ENCODE measurements around the gene SESN1.

Gene SESN1

DNA sequence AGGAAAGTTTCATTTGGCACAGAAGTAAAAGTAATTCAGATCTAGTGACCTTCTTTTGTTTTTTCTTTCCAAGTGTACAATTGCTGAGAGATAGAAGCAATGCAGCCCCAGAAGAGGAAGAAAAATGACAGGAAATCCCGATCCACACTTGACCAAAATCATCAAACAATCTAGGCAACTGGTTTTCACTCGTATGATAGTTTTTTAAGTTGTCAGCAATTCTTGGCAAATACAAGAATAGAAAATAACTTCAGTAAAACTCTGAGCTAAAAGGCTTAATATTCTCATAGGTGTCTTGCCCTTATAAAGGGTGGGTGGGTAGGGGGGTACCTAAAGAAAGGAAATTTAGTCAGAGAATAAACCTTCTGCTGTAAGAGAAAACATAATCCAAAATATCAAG lies 36.0 kb downstream of the SESN1 start:
- no peak for DNase-seq

DNA sequence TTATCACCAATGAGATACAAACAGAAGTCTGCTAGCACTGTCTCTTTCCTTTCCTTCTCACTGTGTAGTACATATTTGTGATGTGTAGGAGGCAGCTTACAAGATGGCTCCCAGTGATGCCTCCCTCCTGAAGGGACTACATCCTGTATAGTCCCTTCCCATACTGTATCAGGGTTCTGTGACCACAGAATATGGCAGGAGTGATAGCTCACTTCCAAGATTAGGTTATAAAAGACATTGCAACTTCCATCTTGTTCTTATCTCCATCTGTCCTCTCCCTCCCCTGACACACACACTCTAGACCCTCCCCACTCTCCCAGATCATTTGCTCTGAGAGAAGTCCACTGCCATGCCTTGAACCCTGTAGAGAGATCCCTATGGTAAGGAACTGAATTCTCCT lies 38.0 kb downstream of the SESN1 start:
- DNase-seq = no peak

DNA sequence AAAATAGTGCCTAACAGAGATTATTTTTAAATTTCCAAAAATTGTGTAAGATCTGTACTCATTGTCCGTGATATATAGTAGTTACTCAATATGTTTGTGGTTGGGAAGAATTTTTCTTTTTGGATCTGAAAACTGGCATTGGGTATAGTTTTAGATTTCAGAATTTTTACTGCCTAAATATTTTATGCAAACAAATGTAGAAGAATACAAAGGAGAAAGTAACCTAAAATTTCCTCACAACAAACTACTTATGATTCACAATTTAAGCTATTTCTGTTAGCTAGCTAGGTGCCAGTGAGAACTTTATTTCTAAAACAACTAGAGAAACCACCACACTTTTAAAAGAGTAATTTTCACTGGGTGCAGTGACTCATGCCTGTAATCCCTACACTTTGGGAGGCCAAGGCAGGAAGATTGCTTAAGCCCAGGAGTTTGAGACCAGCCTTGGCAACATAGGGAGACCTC lies 38.8 kb downstream of the SESN1 start:
- DNase-seq = no peak

DNA sequence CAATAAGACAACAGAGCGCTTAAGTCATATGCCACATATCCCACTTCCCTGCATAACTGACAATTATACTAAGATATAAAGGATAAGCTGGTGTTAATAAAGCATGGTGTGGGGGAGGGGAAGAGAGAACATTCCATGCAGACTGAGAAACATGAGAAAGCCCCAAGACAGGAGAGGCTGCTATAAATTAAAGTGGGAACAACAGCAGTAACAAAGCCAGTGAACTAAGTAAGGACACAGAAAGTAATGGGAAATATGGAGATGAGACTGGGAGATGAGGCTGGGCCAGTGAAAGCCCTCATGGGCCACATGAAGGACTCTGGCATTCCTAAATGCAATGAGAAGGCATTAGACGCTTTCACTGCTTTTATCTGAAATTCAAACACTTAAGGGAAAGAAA lies 41.3 kb downstream of the SESN1 start:
- DNase-seq = no peak

DNA sequence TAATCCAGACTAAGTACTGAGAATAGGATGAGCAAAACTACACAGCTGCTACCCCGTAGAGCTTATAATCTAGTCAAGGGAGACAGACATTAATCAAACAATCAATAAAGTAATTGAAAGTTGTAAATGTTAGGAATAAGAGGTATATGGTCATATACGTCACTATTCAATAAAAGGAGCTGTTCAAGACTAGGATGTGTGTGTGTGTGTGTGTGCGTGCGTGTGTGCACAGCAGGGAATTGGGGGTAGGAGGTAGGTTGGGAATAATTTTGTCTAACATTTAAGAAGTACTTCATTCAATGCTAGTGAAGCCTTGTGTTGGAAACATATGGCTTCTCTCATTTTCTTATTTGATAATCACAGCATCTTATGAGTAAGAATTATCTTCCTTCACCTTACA lies 41.8 kb downstream of the SESN1 start:
- no peak for DNase-seq

DNA sequence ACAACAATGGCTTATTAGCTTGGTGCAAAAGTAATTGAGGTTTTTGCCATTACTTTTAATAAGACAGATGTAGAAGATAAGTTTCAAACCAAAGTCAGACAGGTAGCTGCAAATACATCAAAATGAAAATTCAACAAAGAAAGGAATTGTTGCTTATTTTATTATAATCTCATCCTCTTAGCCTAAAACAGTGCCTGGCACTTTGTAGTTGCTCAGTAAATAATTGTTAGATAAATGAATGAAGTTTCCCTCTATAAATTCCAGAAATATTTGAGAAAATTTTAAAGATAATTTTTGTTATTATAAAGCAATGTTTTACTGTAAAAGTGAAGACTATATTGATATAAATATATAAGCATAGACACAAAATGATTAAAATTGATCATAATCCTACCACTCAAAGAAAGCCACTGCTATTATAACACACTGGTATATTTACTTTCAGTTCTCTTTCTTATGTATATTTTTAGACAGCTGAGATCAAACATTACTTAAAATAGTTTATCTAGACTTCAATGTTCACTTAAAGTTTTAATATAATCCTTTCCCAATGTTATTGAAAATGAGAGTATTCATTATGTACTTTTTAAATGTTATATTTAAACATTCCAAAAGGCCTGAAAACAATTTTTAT lies 42.5 kb downstream of the SESN1 start:
- no peak for DNase-seq

DNA sequence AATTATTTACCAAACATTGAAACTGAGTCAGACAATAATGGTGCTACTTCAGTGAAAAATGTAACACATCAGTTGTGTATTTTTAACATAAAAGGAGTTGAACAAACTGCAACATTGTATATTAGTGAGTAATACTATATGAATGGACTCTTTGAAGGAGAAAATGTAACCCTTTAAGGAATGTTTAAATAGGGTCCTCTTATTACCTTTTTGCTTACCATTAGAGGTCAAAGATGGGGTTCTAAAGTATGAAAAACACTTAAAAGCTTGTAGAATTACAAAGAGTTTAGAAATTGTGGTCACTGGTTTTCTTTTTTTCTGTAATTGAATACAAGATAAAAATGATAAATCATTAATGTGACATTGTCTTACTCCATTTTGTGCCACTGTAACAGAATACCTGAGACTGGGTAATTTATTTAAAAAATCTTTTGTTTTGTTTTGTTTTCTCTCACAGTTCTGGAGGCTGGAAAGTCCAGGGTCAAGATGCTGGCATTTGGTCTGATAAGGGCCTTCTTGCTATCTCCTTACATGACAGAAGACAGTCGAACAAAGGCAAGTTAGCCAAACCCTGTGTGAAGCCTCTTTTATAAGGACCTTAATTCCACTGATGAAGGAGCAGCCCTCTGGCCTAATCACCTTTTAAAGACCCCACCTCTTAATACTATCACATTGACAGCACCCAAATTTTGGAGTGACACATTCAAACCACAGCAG lies 43.2 kb downstream of the SESN1 start:
- DNase-seq = no peak

DNA sequence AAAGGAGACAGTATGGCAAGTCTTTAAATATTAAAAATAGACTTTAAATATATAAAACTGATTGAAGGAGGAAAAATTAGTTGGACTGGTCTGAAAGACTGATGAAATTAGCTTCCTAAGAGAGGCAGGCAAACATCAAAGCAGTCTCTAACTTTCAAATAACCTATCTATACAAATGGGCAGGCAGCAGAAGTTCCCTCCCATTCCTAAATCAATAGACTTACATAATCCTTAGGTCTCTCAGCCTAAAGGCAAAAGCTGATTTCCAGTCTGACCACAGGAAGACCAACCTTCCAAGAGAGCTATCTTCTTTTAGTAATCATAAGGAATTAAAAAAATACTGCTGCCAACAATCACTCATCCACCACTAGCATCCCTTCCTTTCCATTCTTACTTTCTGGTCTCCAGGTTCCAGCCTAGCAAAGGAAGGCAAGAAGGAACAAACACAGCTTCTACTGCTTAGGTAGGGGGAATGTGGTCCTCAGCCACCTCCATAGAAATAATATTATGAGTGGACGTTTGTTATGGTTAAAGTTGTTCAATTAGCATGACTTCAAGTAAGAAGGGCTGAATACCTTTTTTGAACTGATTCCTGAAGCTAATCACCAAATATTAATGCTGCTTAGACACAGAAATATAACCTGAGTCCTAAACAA lies 44.1 kb downstream of the SESN1 start:
- DNase-seq = no peak

DNA sequence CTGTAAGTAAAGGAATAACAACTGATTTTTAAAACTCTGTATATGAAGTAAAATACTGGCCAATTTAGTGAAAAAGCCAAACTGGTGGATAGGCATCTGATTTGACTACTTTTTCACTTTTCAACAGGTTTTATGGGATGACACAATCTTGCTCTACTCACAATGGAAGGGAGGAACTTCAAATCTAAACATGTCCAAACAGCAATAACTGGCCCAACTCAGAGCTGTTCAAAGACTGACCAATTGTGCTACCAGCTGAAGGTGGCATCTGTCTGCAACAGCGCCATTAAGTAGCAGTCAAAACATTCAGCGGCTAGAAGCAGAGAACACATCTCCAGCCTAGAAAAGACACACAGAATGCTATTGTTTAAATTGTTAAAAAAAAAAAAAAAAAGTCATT lies 44.6 kb downstream of the SESN1 start:
- DNase-seq = no peak

DNA sequence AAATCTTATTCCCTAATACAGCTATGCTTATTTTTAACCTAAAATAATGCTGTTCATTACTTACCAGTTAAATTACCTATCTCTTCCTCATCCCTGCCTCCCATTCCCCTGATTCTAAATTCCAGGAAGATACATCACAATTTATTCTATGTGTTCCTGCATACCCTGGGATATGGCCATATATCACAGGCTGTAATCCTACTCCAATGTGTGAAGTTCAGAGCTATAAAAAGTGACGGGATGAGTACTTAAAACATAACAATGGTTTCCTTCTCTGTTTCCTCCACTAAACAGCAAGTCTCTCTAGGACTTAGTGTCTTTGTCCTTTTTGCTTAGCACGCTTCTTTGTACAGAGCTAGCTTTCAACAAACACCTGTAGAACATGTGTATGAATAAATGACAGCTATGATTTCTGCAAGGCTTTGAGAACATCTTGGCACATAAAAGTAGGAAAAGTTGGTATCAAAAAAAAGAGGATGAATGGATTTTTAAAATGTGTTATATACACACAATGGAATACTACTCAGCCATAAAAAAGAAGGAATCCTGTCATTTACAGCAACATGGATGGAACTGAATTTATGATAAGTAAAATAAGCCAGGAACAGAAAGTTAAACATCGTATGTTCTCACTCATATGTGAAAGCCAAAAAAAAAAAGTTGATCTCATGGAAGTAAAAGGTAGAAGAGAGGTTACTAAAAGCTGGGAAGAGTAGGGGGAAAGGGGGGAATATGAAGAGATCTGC lies 45.8 kb downstream of the SESN1 start:
- DNase-seq = no peak

DNA sequence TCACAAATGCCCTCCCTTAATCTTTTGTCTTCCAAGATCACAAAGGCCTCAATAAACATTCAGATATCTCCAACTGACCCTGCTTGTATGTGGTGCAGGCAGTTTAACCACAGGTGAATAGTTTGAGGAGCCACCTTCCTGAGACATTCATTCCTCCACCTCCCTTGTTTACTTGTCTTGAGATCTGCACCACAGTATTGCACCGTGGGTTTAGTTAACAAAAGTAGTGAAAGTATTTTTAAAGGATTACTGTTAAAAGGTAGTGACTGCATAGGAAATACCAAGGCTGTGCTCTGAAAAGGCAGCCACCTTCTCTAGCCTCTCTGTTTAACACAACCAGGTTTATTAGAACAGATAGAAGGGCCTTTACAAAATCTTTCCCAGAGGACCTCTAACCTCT lies 46.5 kb downstream of the SESN1 start:
- no peak for DNase-seq

DNA sequence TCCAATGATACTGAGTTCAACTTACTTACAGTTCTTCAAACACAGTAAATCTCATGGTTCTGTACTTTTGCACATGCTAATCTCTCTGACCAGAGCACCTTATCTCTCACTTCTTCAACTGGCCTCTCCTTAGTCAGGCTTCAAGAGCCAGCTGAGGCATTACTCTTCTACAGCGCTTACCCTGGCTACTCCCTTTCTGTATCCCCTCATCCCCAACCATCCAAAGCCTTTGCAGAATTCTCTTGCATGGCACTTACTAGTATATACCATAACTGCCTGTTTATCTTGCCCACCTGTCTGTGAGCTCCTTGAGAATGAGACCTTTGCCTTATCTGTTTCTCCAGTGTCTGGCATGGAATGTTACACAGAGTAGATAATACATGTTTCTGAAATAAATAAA lies 49.2 kb downstream of the SESN1 start:
- no peak for DNase-seq

DNA sequence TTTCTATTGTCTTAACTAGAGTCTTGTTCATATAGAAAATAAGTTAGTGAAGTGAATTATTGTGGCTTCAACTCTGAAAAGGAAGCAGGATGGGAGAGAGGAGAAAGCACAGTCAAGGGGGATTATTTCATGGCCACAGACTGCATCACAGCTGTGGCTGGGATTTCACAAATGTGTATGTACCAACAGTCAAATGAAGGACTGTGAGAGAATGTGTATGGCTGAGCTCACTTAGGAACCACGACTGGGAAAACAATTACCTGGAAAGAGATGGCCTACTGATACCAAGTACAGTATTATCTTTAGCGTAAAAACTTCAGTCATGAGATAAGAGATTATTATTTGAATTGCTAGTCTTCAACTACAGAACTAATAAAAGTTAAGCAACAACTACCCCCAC lies 54.9 kb downstream of the SESN1 start:
- no peak for DNase-seq

DNA sequence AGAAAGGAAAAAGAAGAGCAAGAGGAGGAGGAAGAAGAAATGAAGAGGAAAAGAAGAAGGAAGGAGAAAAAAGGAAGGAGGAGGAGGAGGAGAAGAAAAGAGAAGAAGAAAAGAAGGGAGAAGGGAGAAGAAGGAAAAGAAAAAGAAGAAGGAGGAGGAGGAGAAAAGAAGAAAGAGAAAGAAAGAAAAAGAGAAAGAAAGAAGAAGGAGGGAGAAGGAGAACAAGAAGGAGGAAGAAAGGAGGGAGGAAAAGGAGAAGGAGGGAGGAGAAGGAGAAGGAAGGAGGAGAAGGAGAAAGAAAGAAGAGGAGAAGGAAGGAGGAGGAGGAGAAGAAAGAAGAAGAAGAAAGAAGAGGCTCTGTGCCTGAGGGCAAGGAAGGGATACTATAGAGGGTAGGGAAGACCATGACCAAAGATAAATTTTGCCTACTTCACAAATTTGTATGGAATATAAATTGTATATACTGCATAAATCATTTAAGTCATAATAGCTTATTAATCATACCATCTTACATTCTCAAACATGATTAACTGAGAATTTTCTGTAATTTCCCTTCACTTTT lies 55.7 kb downstream of the SESN1 start:
- no peak for DNase-seq

DNA sequence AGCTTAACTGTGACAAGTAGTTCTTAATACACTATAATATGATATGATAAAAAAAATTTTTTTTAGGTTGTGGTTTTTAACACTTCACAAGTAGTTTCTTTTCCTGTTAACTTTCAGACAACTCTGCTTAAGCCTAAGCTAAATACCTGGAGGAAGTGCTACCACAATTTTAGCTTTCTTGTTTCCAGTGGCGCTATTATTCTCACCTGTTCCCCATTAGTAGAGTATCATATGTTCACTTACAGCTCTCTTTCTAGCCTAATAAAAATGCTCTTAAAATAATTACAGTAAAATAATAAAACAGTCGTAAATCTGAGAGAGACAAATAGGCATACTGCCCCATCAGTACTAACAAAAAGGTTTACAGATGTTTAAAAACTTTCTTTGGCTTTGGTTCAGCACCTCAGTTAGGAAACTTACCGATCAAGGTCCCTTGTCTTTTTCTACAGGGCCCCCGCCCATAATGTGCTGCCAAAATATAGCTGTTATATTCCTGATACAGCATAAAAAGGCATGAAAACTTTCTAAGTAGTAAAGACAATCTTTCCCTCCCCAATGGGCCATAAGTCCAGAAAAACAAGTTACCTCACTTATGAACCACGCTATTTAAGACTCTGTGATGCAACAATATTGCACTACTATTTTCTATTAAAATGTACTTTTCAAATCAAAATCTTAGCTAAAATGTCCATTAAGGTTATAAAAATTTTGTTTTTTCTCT lies 57.9 kb downstream of the SESN1 start:
- DNase-seq = no peak

DNA sequence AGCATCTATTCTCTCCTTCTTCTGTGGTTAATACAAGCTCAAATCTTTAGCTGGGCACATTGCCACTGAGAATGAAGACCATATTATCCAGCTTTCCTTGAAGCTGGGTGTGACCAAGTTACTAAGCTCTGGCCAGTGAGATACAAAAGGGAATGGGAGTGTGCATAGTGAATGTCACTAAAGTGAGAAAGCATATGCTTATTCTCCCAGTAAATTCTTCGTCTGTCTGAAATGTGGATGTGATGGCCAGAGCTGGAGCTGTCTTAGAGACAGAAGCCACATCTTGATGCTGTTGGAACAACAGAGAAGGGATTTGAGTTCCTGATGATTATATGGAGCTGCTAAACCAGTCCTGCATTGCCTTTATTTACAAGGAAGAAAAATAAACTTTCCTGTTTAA lies 60.1 kb downstream of the SESN1 start:
- no peak for DNase-seq

DNA sequence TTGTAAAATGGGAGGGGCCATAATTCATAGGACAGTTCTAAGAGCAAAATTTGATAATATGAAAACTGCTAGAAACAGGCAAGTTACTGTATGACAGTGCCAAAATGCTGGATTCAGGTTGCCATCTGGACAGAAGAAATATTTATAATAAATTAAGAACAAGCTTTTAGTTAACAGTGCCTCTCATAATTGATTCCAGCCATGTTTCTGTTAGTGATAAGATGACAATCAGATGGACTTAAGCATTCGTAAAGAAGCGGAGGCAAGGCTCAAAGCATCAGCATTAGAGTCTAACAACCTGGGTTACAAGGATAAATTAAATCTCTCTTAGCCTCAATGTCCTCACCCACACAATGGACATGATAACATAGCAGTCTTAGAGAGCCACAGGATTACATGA lies 61.0 kb downstream of the SESN1 start:
- no peak for DNase-seq

DNA sequence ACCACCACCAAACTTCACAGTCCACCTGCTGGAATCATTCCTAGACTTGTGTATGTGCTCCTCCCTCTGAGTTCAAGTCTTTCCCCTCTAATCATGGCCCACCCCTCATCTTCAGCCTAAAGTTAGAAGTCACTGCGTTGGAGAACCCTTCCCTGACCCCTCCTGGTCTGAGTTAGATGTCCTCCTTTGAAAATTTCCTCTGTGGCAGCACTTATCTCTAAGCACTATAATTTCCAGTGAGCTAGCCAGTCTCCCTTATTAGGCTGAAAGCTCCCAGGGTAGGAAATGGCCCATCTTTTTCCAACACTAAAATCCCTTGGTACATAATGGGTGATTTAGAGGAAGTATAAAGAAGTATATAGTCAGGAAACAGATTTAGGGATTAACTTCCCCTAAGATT lies 63.2 kb downstream of the SESN1 start:
- no peak for DNase-seq

DNA sequence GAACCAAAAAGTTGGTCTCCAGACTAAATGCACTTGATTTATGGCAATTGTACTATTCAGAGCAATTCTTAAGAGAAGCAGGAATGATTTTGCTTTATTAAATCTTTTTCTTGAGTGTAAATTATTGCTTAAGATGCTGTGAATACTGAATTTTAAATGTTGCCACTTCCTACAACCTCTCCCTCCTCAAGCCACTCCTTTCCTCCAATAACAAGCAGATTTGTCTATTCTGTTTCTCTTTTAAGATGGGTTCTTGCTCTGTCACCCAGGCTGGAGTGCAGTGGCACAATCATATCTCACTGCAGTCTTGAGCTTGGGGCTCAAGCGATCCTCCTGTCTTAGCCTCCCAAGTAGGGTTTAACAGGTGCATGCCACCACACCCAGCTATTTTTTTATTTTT lies 65.3 kb downstream of the SESN1 start:
- no peak for DNase-seq

DNA sequence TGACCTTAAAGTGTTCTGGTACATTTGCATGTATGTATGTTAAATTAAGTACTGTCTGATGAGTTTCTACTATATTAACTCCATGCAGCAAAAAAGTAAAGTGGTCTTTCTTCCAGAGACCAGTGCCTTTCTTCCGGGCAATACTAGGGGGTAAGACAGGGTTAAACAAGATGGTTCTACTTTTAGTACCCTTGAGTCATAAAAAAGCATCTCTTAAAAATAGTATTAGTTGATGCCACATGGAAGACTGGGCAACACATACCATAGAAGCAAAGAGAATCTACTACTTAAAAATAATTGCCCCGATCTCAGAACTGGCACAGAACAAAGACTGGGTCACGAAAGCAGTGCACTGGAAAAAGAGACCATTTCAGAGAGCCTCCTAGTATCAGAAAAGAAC lies 66.2 kb downstream of the SESN1 start:
- DNase-seq = no peak

DNA sequence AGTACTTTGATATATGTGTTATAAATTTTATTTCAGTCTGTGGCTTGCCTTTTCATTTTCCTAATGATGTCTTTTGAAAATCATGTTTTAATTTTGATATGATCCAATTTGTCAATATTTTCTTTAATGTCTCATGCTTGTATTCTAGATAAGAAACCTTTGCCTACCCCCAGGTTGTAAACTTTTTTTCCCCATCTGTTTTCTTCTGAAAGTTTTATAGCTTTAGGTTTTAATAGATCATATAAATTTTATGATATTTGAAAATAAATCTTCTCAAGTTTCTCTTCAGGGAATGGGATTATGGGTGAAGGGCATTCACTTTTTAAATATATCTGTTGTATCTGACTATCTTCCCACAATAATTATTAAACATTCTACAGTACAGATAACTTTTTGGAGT lies 66.7 kb downstream of the SESN1 start:
- no peak for DNase-seq

DNA sequence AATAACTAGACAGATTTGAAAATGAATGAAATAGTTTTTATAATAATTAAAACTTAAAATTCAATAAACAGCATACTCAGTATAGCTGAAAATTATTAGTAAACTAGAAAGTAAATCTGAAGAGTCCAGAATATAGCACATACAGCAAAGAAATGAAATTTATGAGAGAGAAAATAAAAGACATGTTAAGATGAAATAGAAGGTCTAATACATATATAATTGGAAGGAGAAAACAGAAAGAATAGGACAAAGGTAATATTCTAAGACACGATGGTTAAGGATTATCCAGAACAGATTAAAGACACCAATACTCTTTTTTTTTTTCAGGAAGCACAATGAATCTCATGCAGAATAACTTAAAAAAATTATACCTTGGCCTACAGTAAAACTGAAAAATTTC lies 69.0 kb downstream of the SESN1 start:
- DNase-seq = no peak

DNA sequence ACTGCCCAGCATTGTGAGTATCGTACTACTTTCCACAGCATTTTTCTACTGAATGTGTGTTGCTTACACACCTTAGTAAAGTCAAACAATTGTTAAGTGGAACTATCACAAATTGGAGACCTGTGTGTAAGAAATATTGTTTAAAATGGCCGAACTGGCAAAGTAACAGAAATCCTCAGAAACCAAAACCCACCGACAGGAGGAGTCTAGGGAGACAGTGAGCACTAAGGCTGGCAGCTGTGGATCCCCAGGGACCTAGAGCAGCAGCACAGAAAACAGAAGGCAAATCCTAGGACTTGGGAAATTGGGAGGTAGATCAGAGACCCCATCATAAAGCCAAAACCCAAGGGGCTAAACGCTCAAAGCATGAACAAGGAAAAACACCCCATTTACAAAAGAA lies 69.9 kb downstream of the SESN1 start:
- no peak for DNase-seq

Data from COR-L47 (cell line).